MM.1S (cell line): ENCODE data around the gene AKT1S1.

Experiments
- DNase-seq: peaks from one replicate; pipeline ENCODE4 v3.0.0-alpha.2; 2015
- H2AFZ ChIP-seq: fragments of 300-600 bp; sonication (generic); 2 replicates; pipeline ENCODE4 v1.6.0; 2016; ENCODE audit warnings: antibody characterized with exemption, low read length
- H3F3A ChIP-seq: fragments of 300-600 bp; sonication (generic); 2 replicates; pipeline ENCODE4 v1.6.1; 2016; ENCODE audit warnings: mild to moderate bottlenecking, antibody characterized with exemption, low read length, moderate library complexity, mixed read lengths; ENCODE audit not compliant: insufficient read depth
- H3K27ac ChIP-seq: fragments of 300-600 bp; sonication (generic); 2 replicates; pipeline ENCODE4 v1.5.1; 2016; ENCODE audit warnings: mild to moderate bottlenecking, low read length
- H3K27me3 ChIP-seq: fragments of 300-600 bp; sonication (generic); replicated peaks from 2 replicates; pipeline ENCODE4 v1.6.0; 2016; ENCODE audit warnings: low read length; ENCODE audit not compliant: insufficient read depth
- H3K36me3 ChIP-seq: fragments of 300-600 bp; sonication (generic); replicated peaks from 2 replicates; pipeline ENCODE4 v1.6.1; 2016; ENCODE audit warnings: mild to moderate bottlenecking, low read length, mixed read lengths; ENCODE audit not compliant: insufficient read depth
- H3K4me1 ChIP-seq: fragments of 300-600 bp; sonication (generic); 2 replicates; pipeline ENCODE4 v1.6.1; 2016; ENCODE audit warnings: low read length, mixed read lengths
- H3K4me2 ChIP-seq: fragments of 300-600 bp; sonication (generic); 2 replicates; pipeline ENCODE4 v1.6.0; 2016; ENCODE audit warnings: low read depth, low read length
- H3K4me3 ChIP-seq: fragments of 300-600 bp; sonication (generic); 2 replicates; pipeline ENCODE4 v1.5.1; 2016; ENCODE audit warnings: low read length, mixed read lengths
- H3K79me2 ChIP-seq: fragments of 300-600 bp; sonication (generic); 2 replicates; pipeline ENCODE4 v1.6.1; 2016; ENCODE audit warnings: mixed run types, low read length, mixed read lengths
- H3K9ac ChIP-seq: fragments of 300-600 bp; sonication (generic); 2 replicates; pipeline ENCODE4 v1.6.1; 2016; ENCODE audit warnings: low read length, mixed read lengths
- H3K9me2 ChIP-seq: fragments of 300-600 bp; sonication (generic); replicated peaks from 2 replicates; pipeline ENCODE4 v1.6.1; 2016; ENCODE audit warnings: mild to moderate bottlenecking, low read length, mixed read lengths; ENCODE audit not compliant: insufficient read depth
- H3K9me3 ChIP-seq: fragments of 300-600 bp; sonication (generic); replicated peaks from 2 replicates; pipeline ENCODE4 v1.6.1; 2016; ENCODE audit warnings: mild to moderate bottlenecking, low read length, mixed read lengths; ENCODE audit not compliant: insufficient read depth
- H4K20me1 ChIP-seq: fragments of 300-600 bp; sonication (generic); 2 replicates; pipeline ENCODE4 v1.6.1; 2016; ENCODE audit warnings: mild to moderate bottlenecking, low read length, moderate library complexity, mixed read lengths; ENCODE audit not compliant: insufficient read depth
- EZH2 ChIP-seq: fragments of 300-600 bp; sonication (generic); optimal IDR thresholded peaks from 2 replicates; pipeline ENCODE3; 2017; ENCODE audit warnings: low read depth, mild to moderate bottlenecking, antibody characterized with exemption, low read length, mixed read lengths
- EZH2phosphoT487 ChIP-seq: fragments of 300-600 bp; sonication (generic); IDR thresholded peaks from 2 replicates; pipeline ENCODE4 v1.6.1; 2018; ENCODE audit warnings: antibody characterized with exemption, low read length
- TF ChIP-seq, protein P1 (sequence below): fragments of 300-600 bp; sonication (generic); IDR thresholded peaks from 2 replicates; pipeline ENCODE4 v1.5.1; 2016; ENCODE audit warnings: antibody characterized with exemption, low read length, mixed read lengths

AKT1S1 gene

DNA sequence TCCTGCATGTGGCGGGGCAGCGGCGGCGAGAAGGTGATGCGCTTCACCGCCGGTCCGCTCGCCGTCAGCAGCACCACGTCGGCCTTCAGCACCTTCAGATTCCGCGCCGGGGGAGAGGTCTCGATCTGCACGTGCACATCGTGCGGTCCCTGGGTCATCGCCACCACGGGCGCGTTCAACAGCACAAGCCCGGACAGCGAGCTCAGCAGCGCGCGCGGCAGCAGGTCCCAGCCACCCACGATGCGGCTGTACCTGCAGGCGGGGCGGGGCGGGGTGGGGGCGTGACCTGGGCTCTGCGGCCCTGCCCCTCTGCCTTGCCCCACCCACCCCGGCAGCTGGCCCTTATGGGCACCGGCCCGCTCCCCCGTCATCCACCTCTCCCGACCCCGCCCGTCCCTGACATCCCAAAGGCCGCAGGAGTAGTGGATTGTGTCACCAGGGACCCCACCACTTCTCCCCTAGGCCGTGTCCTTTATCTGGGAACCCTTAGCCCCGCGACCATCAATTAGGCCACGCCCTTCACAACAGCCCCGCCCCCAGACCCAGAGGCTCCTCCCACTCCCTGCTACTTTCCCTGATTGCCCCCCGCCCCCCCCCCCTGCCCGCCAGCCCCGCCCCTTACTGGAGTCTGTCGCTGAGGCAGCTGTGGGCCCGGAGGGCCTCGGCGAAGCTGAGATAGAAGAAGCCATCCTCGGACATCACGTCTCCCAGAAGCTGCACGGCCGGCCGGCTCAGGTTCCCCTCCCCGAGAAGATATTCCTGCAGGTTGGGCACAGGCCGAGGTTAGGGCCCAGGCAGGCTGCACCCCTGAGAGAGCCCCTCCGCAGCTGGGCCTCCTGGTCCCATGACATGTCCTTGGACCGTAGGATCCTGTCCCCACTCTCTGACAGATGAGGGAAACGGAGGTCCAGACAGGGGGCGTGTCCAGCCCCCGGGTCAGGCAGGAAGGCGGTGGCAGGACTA lies 13.5 kb upstream of the AKT1S1 start:
- Histone ChIP-seq H3K9ac (peak overlapping the region; percentile 23; the same call in 1 of the 2 replicates), H4K20me1 (no peaks in the 10 kb centered on the region), H3K27ac (peak overlapping the region; percentile 13; the same call in 1 of the 2 replicates), H3K27me3 (peaks cover 5% of the 10 kb centered on the region; the same call in 1 of the 2 replicates), H3K4me3 (peak overlapping the region; percentile 54), H3K9me2 (no peaks in the 10 kb centered on the region), H3F3A (no peaks in the 10 kb centered on the region), H3K79me2 (no peaks in the 10 kb centered on the region), H3K36me3 (no peaks in the 10 kb centered on the region), H3K4me2 (peak overlapping the region; percentile 88), H3K9me3 (no peaks in the 10 kb centered on the region), H2AFZ (peak overlapping the region; percentile 69), H3K4me1 (no peaks in the 10 kb centered on the region)
- TF ChIP-seq EZH2 (no peak), EZH2phosphoT487 (no peak)
- TF ChIP-seq, protein P1, sequence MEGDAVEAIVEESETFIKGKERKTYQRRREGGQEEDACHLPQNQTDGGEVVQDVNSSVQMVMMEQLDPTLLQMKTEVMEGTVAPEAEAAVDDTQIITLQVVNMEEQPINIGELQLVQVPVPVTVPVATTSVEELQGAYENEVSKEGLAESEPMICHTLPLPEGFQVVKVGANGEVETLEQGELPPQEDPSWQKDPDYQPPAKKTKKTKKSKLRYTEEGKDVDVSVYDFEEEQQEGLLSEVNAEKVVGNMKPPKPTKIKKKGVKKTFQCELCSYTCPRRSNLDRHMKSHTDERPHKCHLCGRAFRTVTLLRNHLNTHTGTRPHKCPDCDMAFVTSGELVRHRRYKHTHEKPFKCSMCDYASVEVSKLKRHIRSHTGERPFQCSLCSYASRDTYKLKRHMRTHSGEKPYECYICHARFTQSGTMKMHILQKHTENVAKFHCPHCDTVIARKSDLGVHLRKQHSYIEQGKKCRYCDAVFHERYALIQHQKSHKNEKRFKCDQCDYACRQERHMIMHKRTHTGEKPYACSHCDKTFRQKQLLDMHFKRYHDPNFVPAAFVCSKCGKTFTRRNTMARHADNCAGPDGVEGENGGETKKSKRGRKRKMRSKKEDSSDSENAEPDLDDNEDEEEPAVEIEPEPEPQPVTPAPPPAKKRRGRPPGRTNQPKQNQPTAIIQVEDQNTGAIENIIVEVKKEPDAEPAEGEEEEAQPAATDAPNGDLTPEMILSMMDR = no peak
- peak; percentile 56 for DNase-seq

DNA sequence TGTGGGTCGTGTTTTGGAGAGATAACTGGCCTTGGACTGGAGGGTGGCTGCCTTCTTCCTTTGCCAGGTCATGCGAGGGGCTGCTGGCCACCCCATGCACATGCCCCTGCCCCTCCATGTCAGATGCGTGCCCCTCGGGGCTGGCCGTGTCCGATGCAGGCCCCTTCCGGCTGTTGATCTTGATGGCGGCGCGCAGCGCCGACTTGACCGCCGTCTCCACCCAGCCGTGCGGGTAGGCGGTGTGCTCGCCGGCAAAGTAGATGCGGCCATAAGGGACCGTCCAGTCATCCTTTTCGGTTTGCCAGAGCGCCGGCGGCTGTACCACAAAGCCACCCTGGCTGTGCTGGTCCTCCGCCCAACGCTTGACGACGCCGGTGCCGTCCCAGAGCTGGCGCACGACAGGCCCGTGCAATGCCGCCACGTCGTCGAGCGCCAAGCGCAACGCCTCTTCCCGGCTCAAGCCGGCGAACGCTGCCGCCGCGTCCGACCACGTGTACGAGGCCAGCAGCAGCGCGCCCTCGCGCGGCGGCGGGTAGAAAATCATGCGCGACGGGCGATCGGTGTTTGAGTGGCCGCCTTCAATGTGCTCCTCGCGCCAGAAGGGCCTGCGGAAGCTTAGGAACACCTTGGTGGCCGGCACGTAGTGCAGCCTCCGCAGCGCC lies 12.7 kb upstream of the AKT1S1 start:
- Histone ChIP-seq H3K9me3 (no peaks in the 10 kb centered on the region), H3F3A (no peaks in the 10 kb centered on the region), H3K9me2 (no peaks in the 10 kb centered on the region), H3K9ac (peak overlapping the region; percentile 23; the same call in 1 of the 2 replicates), H3K4me2 (peak overlapping the region; percentile 88), H2AFZ (peak overlapping the region; percentile 69), H3K36me3 (no peaks in the 10 kb centered on the region), H3K4me3 (peak overlapping the region; percentile 54), H4K20me1 (no peaks in the 10 kb centered on the region), H3K4me1 (no peaks in the 10 kb centered on the region), H3K27me3 (peaks cover 5% of the 10 kb centered on the region; the same call in 1 of the 2 replicates), H3K79me2 (no peaks in the 10 kb centered on the region), H3K27ac (peak overlapping the region; percentile 13; the same call in 1 of the 2 replicates)
- TF ChIP-seq EZH2 (no peak), EZH2phosphoT487 (no peak)
- TF ChIP-seq, protein P1 = peak; percentile 59
- peak; percentile 42 for DNase-seq

GRCh38 chr19:49889038-49889686 lies 12.0 kb upstream of the AKT1S1 start:
- Histone ChIP-seq H4K20me1 (no peaks in the 10 kb centered on the region), H2AFZ (no peak overlapping the region), H3K4me1 (no peaks in the 10 kb centered on the region), H3K9me3 (no peaks in the 10 kb centered on the region), H3K27me3 (peaks cover 5% of the 10 kb centered on the region; the same call in 1 of the 2 replicates), H3K4me3 (no peak overlapping the region), H3K9me2 (no peaks in the 10 kb centered on the region), H3K36me3 (no peaks in the 10 kb centered on the region), H3K9ac (no peak overlapping the region), H3K4me2 (no peak overlapping the region), H3F3A (no peaks in the 10 kb centered on the region), H3K27ac (no peak overlapping the region), H3K79me2 (no peaks in the 10 kb centered on the region)
- no peak for DNase-seq
- TF ChIP-seq, protein P1 = no peak
- TF ChIP-seq EZH2phosphoT487 = no peak
- no peak for TF ChIP-seq EZH2
